ENCODE results near the gene TBC1D22A. TPM values are rescaled to one million over a fixed set of nuclear protein-coding genes. Genes with fewer than 3 reads are reported as not detected.

The TBC1D22A gene
- total RNA-seq, 2 experiments from 2014 or later, result 22.3 to 43.9 TPM

DNA sequence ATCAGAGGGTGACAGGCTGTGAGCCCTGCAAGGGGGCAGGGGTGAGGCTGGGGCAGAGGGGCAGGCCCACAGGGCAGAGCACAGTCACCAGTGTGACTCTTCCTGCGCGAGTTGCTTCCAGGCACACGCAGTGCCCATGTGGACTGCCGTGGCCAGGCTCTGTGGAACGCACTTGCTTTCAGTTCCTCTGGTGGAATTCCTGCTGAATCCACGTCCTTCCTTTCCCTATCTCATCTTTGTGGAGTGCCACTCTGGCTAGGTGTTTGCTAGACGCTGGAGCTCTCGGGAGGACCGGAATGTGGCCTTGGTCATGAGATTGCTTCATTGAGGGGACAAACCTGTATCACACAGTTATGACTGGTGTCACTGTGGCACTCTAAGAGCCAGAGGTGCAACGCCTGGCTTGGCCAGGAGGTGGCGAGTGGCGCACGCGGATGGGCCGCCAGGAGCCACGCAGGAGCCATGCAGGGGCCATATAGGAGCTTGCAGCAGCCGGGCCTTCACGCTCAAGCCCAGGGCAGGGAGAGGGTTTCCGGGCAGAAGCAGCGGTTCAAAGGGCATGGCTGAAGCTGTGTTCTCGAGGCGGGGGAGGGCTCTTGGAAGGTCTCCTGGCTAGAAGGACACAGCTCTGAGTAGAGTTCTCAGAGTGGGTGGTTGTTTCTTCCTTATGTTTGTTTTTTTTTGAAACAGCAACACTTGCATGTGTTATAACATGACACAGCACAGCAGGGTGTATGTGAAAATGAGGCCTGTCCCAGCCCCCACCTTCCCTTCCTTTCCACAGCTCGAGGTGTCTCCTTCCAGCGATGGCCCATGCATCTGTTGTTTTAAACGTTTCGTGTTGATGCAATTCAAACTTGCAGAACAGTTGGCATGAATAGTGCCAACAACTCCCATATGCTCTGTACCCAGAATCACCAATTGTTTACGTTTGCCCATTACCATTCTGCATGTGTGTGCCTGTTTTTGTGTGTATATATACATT, 36.2 kb downstream of the TBC1D22A start:
- 0 out of 2 replicates have a peak, but pooled peaks cover 2% of the 10 kb centered on the region for H3K79me2 ChIP-seq (ENCODE audit: insufficient read depth, low read depth, low read length)
- 0 out of 2 replicates have a peak, but pooled peaks cover 3% of the 10 kb centered on the region for H4K20me1 ChIP-seq (ENCODE audit: insufficient read depth, low read length)
- peak; percentile 78 for DNase-seq (ENCODE audit: low spot score)
- POLR2A ChIA-PET, result interaction anchor here (1.0 kb wide), 1 partner anchor 29 kb away, joined by 4 read pairs; no protein-coding TSS in a partner anchor
- no peak for TF ChIP-seq EZH2phosphoT487 (IDR thresholded peaks at IDR 0.05; ENCODE audit: borderline replicate concordance, low read depth, low read length)
- TF ChIP-seq, protein P1, sequence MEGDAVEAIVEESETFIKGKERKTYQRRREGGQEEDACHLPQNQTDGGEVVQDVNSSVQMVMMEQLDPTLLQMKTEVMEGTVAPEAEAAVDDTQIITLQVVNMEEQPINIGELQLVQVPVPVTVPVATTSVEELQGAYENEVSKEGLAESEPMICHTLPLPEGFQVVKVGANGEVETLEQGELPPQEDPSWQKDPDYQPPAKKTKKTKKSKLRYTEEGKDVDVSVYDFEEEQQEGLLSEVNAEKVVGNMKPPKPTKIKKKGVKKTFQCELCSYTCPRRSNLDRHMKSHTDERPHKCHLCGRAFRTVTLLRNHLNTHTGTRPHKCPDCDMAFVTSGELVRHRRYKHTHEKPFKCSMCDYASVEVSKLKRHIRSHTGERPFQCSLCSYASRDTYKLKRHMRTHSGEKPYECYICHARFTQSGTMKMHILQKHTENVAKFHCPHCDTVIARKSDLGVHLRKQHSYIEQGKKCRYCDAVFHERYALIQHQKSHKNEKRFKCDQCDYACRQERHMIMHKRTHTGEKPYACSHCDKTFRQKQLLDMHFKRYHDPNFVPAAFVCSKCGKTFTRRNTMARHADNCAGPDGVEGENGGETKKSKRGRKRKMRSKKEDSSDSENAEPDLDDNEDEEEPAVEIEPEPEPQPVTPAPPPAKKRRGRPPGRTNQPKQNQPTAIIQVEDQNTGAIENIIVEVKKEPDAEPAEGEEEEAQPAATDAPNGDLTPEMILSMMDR (conservative IDR thresholded peaks at IDR 0.05; ENCODE audit: low read length), result peak; percentile 94
- CTCF ChIA-PET (ENCODE audit: unreplicated experiment), result interaction anchor here (1.0 kb wide), 1 partner anchor 41 kb away, joined by 4 read pairs; no protein-coding TSS in a partner anchor
- no peaks in the 10 kb centered on the region for H3K9me3 ChIP-seq (ENCODE audit: low read length)
- no peak overlapping the region for H3K4me3 ChIP-seq (ENCODE audit: low read depth, low read length, poor library complexity, severe bottlenecking)
- no peak overlapping the region for H3K4me2 ChIP-seq (ENCODE audit: low read length)
- no peaks in the 10 kb centered on the region for H3K9me2 ChIP-seq (ENCODE audit: insufficient read depth, low read length)
- BruUV-seq (replicated peaks), result no TSS peak
- H2AFZ ChIP-seq (ENCODE audit: low read length), result no peak overlapping the region
- no peak overlapping the region for H3K27ac ChIP-seq (ENCODE audit: low read depth, low read length, poor library complexity, severe bottlenecking)
- H3K4me1 ChIP-seq (ENCODE audit: insufficient read depth, low read length, poor library complexity, severe bottlenecking), result peaks cover 7% of the 10 kb centered on the region
- intact Hi-C loops (cut with micrococcal nuclease; ENCODE audit: unreplicated experiment), result loop anchor here (2.0 to 10.0 kb wide), 2 partner anchors 36 to 114 kb away; partner anchors contain the start of gene TBC1D22A
- peaks cover 75% of the 10 kb centered on the region for H3K36me3 ChIP-seq (ENCODE audit: insufficient read depth, low read length)

- Histone ChIP-seq H4K20me1 (ENCODE audit: insufficient read depth, low read length) (0 out of 2 replicates have a peak, but pooled peaks cover 3% of the 10 kb centered on the region), H3K4me1 (ENCODE audit: insufficient read depth, low read length, poor library complexity, severe bottlenecking) (peaks cover 7% of the 10 kb centered on the region), H3K9me2 (ENCODE audit: insufficient read depth, low read length) (no peaks in the 10 kb centered on the region), H3K9me3 (ENCODE audit: low read length) (no peaks in the 10 kb centered on the region), H3K36me3 (ENCODE audit: insufficient read depth, low read length) (peaks cover 75% of the 10 kb centered on the region), H3K27ac (ENCODE audit: low read depth, low read length, poor library complexity, severe bottlenecking) (no peak overlapping the region), H3K4me3 (ENCODE audit: low read depth, low read length, poor library complexity, severe bottlenecking) (no peak overlapping the region), H3K79me2 (ENCODE audit: insufficient read depth, low read depth, low read length) (0 out of 2 replicates have a peak, but pooled peaks cover 3% of the 10 kb centered on the region), H3K4me2 (ENCODE audit: low read length) (no peak overlapping the region), H2AFZ (ENCODE audit: low read length) (no peak overlapping the region)
- CTCF ChIA-PET (ENCODE audit: unreplicated experiment), result no interaction called here
- intact Hi-C loops (cut with micrococcal nuclease; ENCODE audit: unreplicated experiment), result loop anchor here (2.0 to 10.0 kb wide), 2 partner anchors 37 to 115 kb away; partner anchors contain the start of gene TBC1D22A
- DNase-seq (ENCODE audit: low spot score), result no peak
- no TSS peak for BruUV-seq (replicated peaks)
- POLR2A ChIA-PET, result no interaction called here
- TF ChIP-seq, protein P1 (conservative IDR thresholded peaks at IDR 0.05; ENCODE audit: low read length), result no peak
- no peak for TF ChIP-seq EZH2phosphoT487 (IDR thresholded peaks at IDR 0.05; ENCODE audit: borderline replicate concordance, low read depth, low read length)
These were observed 37.2 kb downstream of the TBC1D22A start for GRCh38 chr22:46799626-46800025.

All from OCI-LY7 (cell line).